Kidney (tissue), 14 donors: ENCODE results near the gene ERH. TPM values are rescaled to one million over a fixed set of nuclear protein-coding genes. Genes with fewer than 3 reads are reported as not detected.

Experiments
- DNase-seq, 5 donors: peaks; one replicate each; pipeline ENCODE4 v3.0.0-alpha.2; 2013 to 2020
- FAIRE-seq: peaks from 2 replicates; lab custom pipeline; 2012; peaks lifted over from hg19 to GRCh38; lab: Jason Lieb, UNC
- H3K27ac ChIP-seq, 2 donors: one replicate each; pipeline ENCODE4 v1.7.0; 2013; ENCODE audit warnings: low read depth in 2 of 2, low read length in 2 of 2, inconsistent platforms in 1 of 2
- H3K27me3 ChIP-seq: one replicate; pipeline ENCODE4 v1.7.1; 2013; ENCODE audit warnings: low read length, inconsistent platforms; ENCODE audit not compliant: control insufficient read depth, insufficient read depth
- H3K36me3 ChIP-seq, 3 donors: one replicate each; pipeline versions ENCODE4 v1.7.0 to v1.7.1; 2013; ENCODE audit warnings: low read length in 3 of 3, control low read depth in 1 of 3, inconsistent platforms in 1 of 3; ENCODE audit not compliant: insufficient read depth in 3 of 3, control insufficient read depth in 2 of 3
- H3K4me1 ChIP-seq, 3 donors: one replicate each; pipeline versions ENCODE4 v1.7.0 to v1.7.1; 2013; ENCODE audit warnings: low read length in 3 of 3, inconsistent platforms in 1 of 3, low read depth in 1 of 3; ENCODE audit not compliant: control insufficient read depth in 2 of 3, insufficient read depth in 2 of 3
- H3K4me3 ChIP-seq, 3 donors: one replicate each; pipeline versions ENCODE4 v1.7.0 to v1.8.1; 2013; ENCODE audit warnings: low read length in 3 of 3, control low read depth in 1 of 3, inconsistent platforms in 1 of 3
- H3K9ac ChIP-seq, 3 donors: one replicate each; pipeline versions ENCODE4 v1.7.0 to v1.7.1; 2013; ENCODE audit warnings: low read length in 3 of 3, control low read depth in 1 of 3, inconsistent platforms in 1 of 3
- H3K9me3 ChIP-seq, 3 donors: one replicate each; pipeline versions ENCODE4 v1.7.0 to v1.7.1; 2013; ENCODE audit warnings: low read length in 3 of 3, control low read depth in 1 of 3, inconsistent platforms in 1 of 3; ENCODE audit not compliant: control insufficient read depth in 2 of 3, insufficient read depth in 1 of 3
- intact Hi-C: fragments of 100-400 bp; cut with DNase I; formaldehyde crosslinking; loops from one replicate; pipeline ENCODE4 v1.11.1; 2022
- polyA plus RNA-seq: library from polyadenylated mRNA; stranded (reverse); fragments of 350-450 nt; fragmentation: Illumina TruSeq; extraction: RNeasy Lipid Tissue Mini Kit (QIAGEN cat#74804); gene quantifications from one replicate; pipeline ENCODE4 v1.2.3, GENCODE V29; 2014; ENCODE audit warnings: low read depth, low replicate concordance; ENCODE audit not compliant: insufficient read depth
- total RNA-seq: library from RNA; stranded (reverse); fragmentation: NEBNext Ultra II Directional; extraction: Animal tissue kit (Norgen Biotek cat#: 25700); gene quantifications from one replicate; pipeline ENCODE4 v1.2.1, GENCODE V29; 2021
- TF ChIP-seq, protein P1 (sequence below): IDR thresholded peaks from 3 replicates; pipeline ENCODE4 v1.5.1; 2012; ENCODE audit warnings: mild to moderate bottlenecking, moderate library complexity, borderline replicate concordance; ENCODE audit not compliant: insufficient read depth; ENCODE audit errors: extremely low read depth
- donor health status: control.
- donor health status: control.
- donor health status: control.
- donor health status: control.
- donor health status: control.
- donor health status: DM: yes; HTN: yes; CAD: no.
- donor health status: Normal renal cell carcinoma (clear cell type).

ERH gene
- total and polyA plus RNA-seq, 2 donors from 2014 or later = 168 to 193 TPM

DNA sequence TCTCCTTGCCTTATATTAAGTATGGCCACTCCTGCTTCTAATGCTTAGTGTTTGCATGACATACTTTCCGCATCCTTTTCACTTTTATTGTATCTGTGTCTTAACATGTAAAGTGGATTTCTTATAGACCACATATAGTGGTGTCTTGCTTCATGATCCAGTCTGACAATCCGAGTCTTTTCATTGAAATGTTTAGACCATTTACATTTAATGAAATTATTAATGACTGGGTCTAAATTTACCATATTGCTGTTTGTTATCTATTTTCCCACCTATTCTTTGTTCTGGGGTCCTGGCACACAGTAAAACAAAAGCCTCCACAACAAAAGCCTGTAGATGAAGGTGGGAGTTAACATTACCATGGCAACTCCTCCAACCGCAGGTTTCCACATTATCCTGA is 22.9 kb downstream of the ERH start:
- Histone ChIP-seq H3K4me3 (no peak overlapping the region), H3K4me1 (no peaks in the 10 kb centered on the region), H3K27me3 (no peaks in the 10 kb centered on the region), H3K36me3 (peaks cover 10 to 24% (median 10%) of the 10 kb centered on the region in 3 donors), H3K9ac (no peak overlapping the region), H3K27ac (no peak overlapping the region), H3K9me3 (peaks cover 0 to 2% (median 0%) of the 10 kb centered on the region in 3 donors)
- TF ChIP-seq, protein P1, sequence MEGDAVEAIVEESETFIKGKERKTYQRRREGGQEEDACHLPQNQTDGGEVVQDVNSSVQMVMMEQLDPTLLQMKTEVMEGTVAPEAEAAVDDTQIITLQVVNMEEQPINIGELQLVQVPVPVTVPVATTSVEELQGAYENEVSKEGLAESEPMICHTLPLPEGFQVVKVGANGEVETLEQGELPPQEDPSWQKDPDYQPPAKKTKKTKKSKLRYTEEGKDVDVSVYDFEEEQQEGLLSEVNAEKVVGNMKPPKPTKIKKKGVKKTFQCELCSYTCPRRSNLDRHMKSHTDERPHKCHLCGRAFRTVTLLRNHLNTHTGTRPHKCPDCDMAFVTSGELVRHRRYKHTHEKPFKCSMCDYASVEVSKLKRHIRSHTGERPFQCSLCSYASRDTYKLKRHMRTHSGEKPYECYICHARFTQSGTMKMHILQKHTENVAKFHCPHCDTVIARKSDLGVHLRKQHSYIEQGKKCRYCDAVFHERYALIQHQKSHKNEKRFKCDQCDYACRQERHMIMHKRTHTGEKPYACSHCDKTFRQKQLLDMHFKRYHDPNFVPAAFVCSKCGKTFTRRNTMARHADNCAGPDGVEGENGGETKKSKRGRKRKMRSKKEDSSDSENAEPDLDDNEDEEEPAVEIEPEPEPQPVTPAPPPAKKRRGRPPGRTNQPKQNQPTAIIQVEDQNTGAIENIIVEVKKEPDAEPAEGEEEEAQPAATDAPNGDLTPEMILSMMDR = no peak
- no peak for FAIRE-seq
- DNase-seq = no peak
- intact Hi-C loops = no loop called here

DNA sequence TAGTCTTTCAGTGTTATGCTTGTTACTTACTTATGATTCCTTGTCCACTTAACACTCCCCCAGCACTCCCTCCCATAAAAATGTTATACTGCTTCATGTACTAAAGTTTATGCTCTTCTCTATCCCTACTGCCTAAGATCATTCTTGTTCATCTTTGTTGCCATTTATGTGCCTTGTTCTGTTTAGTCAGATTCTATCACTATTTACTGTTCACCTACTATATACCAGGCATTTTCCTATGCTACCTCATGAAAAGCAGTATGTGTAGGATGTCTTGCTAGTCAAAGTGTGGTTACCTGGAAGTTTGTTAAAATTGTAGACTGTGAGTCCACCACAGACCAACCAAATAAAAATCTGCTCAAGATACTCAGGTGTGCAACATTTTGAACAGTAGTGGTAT is 23.9 kb downstream of the ERH start:
- H3K27me3 ChIP-seq = no peaks in the 10 kb centered on the region
- H3K4me3 ChIP-seq = no peak overlapping the region
- peaks cover 0 to 2% (median 0%) of the 10 kb centered on the region in 3 donors for H3K9me3 ChIP-seq
- TF ChIP-seq, protein P1 = no peak
- H3K36me3 ChIP-seq = peaks cover 5 to 19% (median 6%) of the 10 kb centered on the region in 3 donors
- no peaks in the 10 kb centered on the region for H3K4me1 ChIP-seq
- H3K9ac ChIP-seq = no peak overlapping the region
- H3K27ac ChIP-seq = no peak overlapping the region
- DNase-seq (no peak), FAIRE-seq (no peak)
- intact Hi-C loops = no loop called here

DNA sequence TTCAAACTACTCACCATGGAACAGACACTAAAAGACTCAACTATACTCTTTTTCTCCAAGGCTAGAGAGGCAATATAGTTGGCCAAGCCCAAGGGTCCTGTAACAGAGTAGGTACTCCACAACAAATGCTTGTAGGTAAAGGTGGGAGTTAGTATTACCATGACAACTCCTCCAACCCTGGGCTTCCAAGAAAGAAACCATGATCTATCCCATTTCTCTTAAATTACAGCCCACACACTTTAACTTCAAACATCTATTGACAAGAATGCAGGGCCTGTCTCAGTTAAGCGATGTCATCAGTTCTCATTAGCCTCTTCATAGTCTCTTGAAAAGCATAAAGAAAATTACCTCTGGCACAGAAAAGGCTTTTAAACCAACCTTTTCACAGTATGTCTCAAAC is 25.0 kb downstream of the ERH start:
- Histone ChIP-seq H3K4me3 (no peak overlapping the region), H3K9me3 (peaks cover 0 to 2% (median 0%) of the 10 kb centered on the region in 3 donors), H3K9ac (no peak overlapping the region), H3K4me1 (no peaks in the 10 kb centered on the region), H3K36me3 (peaks cover 5 to 17% (median 6%) of the 10 kb centered on the region in 3 donors), H3K27me3 (no peaks in the 10 kb centered on the region), H3K27ac (no peak overlapping the region)
- TF ChIP-seq, protein P1 = no peak
- intact Hi-C loops = no loop called here
- no peak for FAIRE-seq
- DNase-seq = no peak

DNA sequence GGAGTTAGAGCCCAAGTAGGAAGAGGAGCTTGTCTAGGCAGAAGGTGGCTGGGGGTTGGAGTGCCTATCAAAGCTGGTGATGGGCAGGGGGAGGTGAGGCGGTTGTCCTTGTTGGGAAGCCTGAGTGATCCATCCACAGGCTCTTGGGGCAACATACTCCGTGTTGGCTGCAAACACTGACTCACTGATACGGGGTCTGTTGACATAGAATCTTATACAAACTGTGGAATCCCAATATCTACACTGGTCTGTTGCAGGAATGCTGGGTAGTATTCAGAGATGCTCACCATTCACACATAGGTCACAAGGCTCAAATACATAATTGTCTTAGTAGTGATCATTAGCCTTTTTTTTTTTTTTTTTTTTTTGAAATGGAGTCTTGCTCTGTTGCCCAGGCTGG is 26.0 kb downstream of the ERH start:
- Histone ChIP-seq H3K36me3 (peaks cover 5 to 17% (median 6%) of the 10 kb centered on the region in 3 donors), H3K4me1 (no peaks in the 10 kb centered on the region), H3K9ac (no peak overlapping the region), H3K27ac (no peak overlapping the region), H3K9me3 (peaks cover 0 to 2% (median 0%) of the 10 kb centered on the region in 3 donors), H3K27me3 (no peaks in the 10 kb centered on the region), H3K4me3 (no peak overlapping the region)
- no peak for DNase-seq
- intact Hi-C loops = no loop called here
- no peak for FAIRE-seq
- TF ChIP-seq, protein P1 = no peak
